Motor neuron (in vitro differentiated cells): Measurements from ENCODE around the gene CDC42BPB. TPM values are rescaled to one million over a fixed set of nuclear protein-coding genes. Genes with fewer than 3 reads are reported as not detected.

ENCODE experiments used
- ATAC-seq, 8 experiments: fragments of 200-7000 bp; cut with Tn5 transposase; replicated peaks in 6 of 8; 2 replicates each; pipeline ENCODE4 v1.8.0; 2021; ENCODE audit warnings: mild to moderate bottlenecking in 8 of 8, moderate library complexity in 8 of 8
- H3K27ac ChIP-seq, 2 donors: fragments of 250-450 bp; sonication (Bioruptor Pico); 2 replicates each; pipeline ENCODE4 v1.9.0; 2021; ENCODE audit warnings: antibody characterized with exemption in 2 of 2, mild to moderate bottlenecking in 2 of 2, moderate library complexity in 1 of 2
- H3K4me1 ChIP-seq, 2 donors: fragments of 250-450 bp; sonication (Bioruptor Pico); replicated peaks in 1 of 2; 2 replicates each; pipeline ENCODE4 v1.6.1; 2021; ENCODE audit warnings: antibody characterized with exemption in 2 of 2, mild to moderate bottlenecking in 2 of 2, moderate library complexity in 1 of 2
- H3K4me3 ChIP-seq, 5 donors: fragments of 250-450 bp; sonication (Bioruptor Pico); 2 replicates each; pipeline ENCODE4 v1.9.0; 2021; ENCODE audit warnings: antibody characterized with exemption in 5 of 5, mild to moderate bottlenecking in 5 of 5, moderate library complexity in 4 of 5
- WGBS, 10 experiments: fragments of 450-650 bp; shearing (Covaris generic); methylation state at CpG; one replicate each; pipeline ENCODE4 v1.0.0; 2022; 5-methylcytosine and 5-hydroxymethylcytosine counted together
- in situ Hi-C, 9 experiments: fragments of 400-800 bp; cut with MboI; loops; one replicate each; pipeline ENCODE4 v1.15.0; 2021; ENCODE audit warnings: low sequenced_read_pairs in 9 of 9, low pct_unique_long_range_greater_than_20kb in 2 of 9; ENCODE audit not compliant: unreplicated experiment in 9 of 9
- total RNA-seq, 8 experiments: library from RNA; unstranded; fragments of 300-600 nt; gene quantifications; 2 replicates each; pipeline versions ENCODE4 v1.2.3 to v1.2.4, GENCODE V29; 2022

Gene CDC42BPB
- total RNA-seq, 8 experiments from 2014 or later = 36.9 to 102 (median 56.4) TPM

DNA sequence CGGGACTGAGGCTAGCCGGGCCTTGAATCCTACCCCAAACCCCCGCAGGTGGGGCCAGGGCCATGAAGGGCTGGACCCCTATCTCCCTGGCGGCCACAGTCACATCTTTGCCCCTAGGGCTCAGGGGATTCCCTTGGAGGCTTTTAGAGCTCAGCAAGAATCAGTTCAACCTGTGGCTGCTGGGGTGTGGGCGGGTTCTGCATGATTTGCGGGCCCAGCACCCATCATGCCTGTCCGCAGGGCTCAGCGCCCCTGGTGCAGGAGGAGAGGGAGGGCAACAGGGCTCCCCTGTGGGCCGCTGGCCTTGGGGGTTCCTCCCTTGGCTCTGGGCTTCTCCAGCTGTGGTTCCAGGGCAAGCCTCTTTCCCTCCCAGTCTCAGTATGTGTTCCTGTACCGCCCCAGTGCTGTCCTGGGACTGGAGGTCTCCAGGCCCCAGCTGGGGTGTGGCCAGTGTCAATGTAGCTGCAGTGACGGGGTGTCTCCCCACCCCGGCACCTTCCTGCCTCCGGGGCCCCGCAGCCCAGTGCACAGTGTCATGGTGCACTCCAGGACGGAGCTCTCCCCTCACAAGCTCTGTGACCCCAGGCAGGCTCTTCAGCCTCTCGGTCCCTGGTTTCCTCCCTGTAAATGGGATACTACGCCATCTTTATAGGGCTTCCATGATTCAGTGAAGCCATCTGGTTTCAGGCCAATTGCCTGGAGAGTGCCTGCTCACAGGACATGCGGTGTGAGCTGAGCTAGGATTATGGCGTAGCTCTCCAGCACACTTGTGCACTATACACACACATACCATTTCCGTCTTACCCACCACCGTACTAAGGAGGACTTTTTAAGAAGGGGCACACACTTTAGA is 16.8 kb upstream of the CDC42BPB start:
- H3K4me3 ChIP-seq = no peak overlapping the region
- no peak overlapping the region for H3K27ac ChIP-seq
- 20 to 100% (median 80%) methylated on average over 1 to 5 of the region's 21 CpGs; no CpG with 5 or more reads in 3 of the 10 experiments for WGBS, 10 experiments
- in situ Hi-C loops = no loop called here
- ATAC-seq = peak in 2 of 8 experiments; percentile 13 to 32
- peaks cover 0 to 5% of the 10 kb centered on the region in 2 donors for H3K4me1 ChIP-seq

GRCh38 chr14:103073367-103073875 is 16.1 kb upstream of the CDC42BPB start:
- Histone ChIP-seq H3K27ac (no peak overlapping the region), H3K4me3 (no peak overlapping the region), H3K4me1 (peaks cover 0 to 5% of the 10 kb centered on the region in 2 donors)
- peak in 2 of 8 experiments; percentile 11 to 25 for ATAC-seq
- 80 to 94% methylated on average over 3 to 4 of the region's 14 CpGs; no CpG with 5 or more reads in 8 of the 10 experiments for WGBS, 10 experiments
- in situ Hi-C loops = no loop called here

- 0 to 100% (median 74%) methylated on average over 1 to 16 of the region's 21 CpGs; no CpG with 5 or more reads in 4 of the 10 experiments for WGBS, 10 experiments
- Histone ChIP-seq H3K27ac (no peak overlapping the region), H3K4me3 (no peak overlapping the region), H3K4me1 (peaks cover 0 to 5% of the 10 kb centered on the region in 2 donors)
- peak in 5 of 8 experiments; percentile 12 to 21 (median 13) for ATAC-seq
- in situ Hi-C loops = no loop called here
These were observed 15.4 kb upstream of the CDC42BPB start for GRCh38 chr14:103072595-103073366.

- Histone ChIP-seq H3K4me1 (peaks cover 0 to 5% of the 10 kb centered on the region in 2 donors), H3K27ac (no peak overlapping the region), H3K4me3 (no peak overlapping the region)
- ATAC-seq = no peak
- in situ Hi-C loops = no loop called here
- WGBS, 10 experiments = 40 to 100% (median 80%) methylated on average over 1 to 12 of the region's 32 CpGs; no CpG with 5 or more reads in 5 of the 10 experiments
These were observed 14.3 kb upstream of the CDC42BPB start for GRCh38 chr14:103071544-103072251.

GRCh38 chr14:103070971-103071542 is 13.7 kb upstream of the CDC42BPB start:
- Histone ChIP-seq H3K27ac (no peak overlapping the region), H3K4me3 (no peak overlapping the region), H3K4me1 (peaks cover 0 to 5% of the 10 kb centered on the region in 2 donors)
- in situ Hi-C loops = no loop called here
- ATAC-seq = peak in 1 of 8 experiments; percentile 4
- WGBS, 10 experiments = 0 to 91% (median 37%) methylated on average over 1 to 9 of the region's 21 CpGs; no CpG with 5 or more reads in 7 of the 10 experiments

DNA sequence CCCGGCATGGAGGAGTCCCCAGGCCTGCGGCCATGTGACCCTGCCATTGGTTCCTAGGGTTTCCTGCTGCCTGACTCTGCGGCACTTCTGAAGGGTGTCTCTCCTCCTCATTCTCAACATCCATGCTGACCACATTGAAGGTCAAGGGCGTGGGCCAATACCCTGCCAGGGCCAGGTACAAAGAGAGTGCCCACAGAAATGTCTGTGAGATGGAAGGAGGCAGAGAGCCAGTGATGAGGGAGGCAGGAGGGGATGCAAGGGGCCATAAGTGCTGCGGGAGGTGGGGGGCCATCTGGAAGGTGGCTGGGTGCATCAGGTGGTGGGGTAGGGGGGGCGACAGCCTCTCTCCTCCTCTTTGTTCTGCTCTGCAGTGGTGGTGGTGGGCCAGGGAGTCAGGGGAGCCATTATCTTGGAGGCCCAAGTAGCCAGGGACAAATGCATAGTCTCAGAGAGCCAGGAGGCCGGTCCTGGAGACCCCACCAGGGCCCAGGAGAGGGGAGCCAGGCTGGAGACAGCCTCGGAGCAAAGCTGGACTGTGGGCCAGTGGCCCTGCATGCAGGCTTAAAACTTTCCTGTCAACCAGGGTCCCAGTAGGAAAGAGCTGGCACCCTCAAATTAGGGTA is 13.0 kb upstream of the CDC42BPB start:
- ATAC-seq = no peak
- no peak overlapping the region for H3K4me3 ChIP-seq
- peaks cover 0 to 5% of the 10 kb centered on the region in 2 donors for H3K4me1 ChIP-seq
- WGBS, 10 experiments = 83% methylated on average over 1 to 2 of the region's 8 CpGs; no CpG with 5 or more reads in 8 of the 10 experiments
- in situ Hi-C loops = no loop called here
- H3K27ac ChIP-seq = no peak overlapping the region

- Histone ChIP-seq H3K4me3 (no peak overlapping the region), H3K27ac (no peak overlapping the region), H3K4me1 (no peaks in the 10 kb centered on the region)
- in situ Hi-C loops = no loop called here
- WGBS, 10 experiments = 80 to 94% (median 89%) methylated on average over 4 to 6 of the region's 22 CpGs; no CpG with 5 or more reads in 7 of the 10 experiments
- ATAC-seq = no peak
These were observed 11.2 kb upstream of the CDC42BPB start for GRCh38 chr14:103068351-103069073.

DNA sequence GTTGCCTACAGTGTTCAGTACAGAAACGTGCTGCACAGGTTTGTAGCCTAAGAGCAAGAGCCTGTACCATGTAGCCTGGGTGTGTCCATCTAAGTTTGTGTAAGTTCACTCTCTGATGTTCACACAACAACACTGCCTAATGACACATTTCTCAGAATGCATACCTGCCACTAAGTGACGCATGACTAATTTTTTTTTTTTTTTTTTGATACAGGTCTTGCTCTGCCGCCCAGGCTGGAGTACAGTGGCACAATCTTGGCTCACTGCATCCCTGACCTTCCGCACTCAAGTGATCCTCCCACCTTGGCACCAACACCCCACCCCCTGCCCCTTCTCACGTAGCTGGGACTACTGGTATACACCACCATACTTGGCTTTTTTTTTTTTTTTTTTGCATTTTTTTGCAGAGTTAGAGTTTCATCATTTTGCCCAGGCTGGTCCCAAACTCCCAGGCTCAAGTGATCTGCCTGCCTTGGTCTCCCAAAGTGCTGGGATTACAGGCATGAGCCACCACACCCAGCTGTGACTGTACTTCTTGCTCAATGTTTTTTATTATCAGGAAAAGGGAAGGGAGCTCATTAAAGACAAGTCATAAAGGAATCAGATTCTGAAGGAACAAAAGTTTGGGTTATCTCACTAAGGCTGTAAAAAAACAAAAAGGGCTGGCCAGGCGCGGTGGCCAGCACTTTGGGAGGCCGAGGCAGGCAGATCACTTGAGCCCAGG is 10.0 kb upstream of the CDC42BPB start:
- Histone ChIP-seq H3K4me3 (no peak overlapping the region), H3K4me1 (no peaks in the 10 kb centered on the region), H3K27ac (no peak overlapping the region)
- ATAC-seq = peak in 3 of 8 experiments; percentile 64 to 81 (median 81)
- WGBS, 10 experiments = 29 to 100% (median 74%) methylated on average over 2 to 7 of the region's 8 CpGs; no CpG with 5 or more reads in 2 of the 10 experiments
- in situ Hi-C loops = no loop called here

GRCh38 chr14:103066399-103066798 is 9.1 kb upstream of the CDC42BPB start:
- Histone ChIP-seq H3K27ac (no peak overlapping the region), H3K4me1 (no peaks in the 10 kb centered on the region), H3K4me3 (no peak overlapping the region)
- ATAC-seq = no peak
- in situ Hi-C loops = no loop called here
- WGBS, 10 experiments = 61 to 87% (median 78%) methylated on average over 3 to 7 of the region's 9 CpGs; no CpG with 5 or more reads in 4 of the 10 experiments

DNA sequence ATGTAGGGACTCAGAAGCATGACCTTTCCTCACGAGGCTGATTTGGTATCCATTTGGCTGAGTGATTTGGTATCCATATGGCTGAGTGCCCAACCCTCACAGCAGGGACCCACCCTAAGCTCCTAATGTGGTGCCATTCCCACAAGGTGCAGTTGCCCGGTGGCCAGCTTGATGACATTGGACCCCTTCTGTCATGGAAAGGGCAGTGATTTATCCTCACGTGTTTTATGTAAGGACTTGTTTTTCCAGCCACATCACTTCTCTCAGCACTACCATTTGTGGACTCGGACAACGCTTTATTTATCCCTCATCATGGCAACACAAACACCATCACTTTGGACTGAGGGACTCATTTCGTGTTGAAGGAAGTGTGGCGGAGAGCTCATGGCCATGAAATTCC is 8.5 kb upstream of the CDC42BPB start:
- Histone ChIP-seq H3K4me3 (no peak overlapping the region), H3K4me1 (no peaks in the 10 kb centered on the region), H3K27ac (no peak overlapping the region)
- in situ Hi-C loops = no loop called here
- WGBS, 10 experiments = 0 to 95% (median 84%) methylated on average over 1 to 6 of the region's 7 CpGs; no CpG with 5 or more reads in 3 of the 10 experiments
- ATAC-seq = no peak

- in situ Hi-C loops = no loop called here
- no peak overlapping the region for H3K4me3 ChIP-seq
- no peak overlapping the region for H3K27ac ChIP-seq
- H3K4me1 ChIP-seq = no peaks in the 10 kb centered on the region
- 67 to 100% (median 86%) methylated on average over 3 to 11 of the region's 12 CpGs for WGBS, 10 experiments
- no peak for ATAC-seq
These were observed 7.6 kb upstream of the CDC42BPB start for GRCh38 chr14:103064978-103065377.
